ENCODE data around the gene GRM1.

GRM1 gene

DNA sequence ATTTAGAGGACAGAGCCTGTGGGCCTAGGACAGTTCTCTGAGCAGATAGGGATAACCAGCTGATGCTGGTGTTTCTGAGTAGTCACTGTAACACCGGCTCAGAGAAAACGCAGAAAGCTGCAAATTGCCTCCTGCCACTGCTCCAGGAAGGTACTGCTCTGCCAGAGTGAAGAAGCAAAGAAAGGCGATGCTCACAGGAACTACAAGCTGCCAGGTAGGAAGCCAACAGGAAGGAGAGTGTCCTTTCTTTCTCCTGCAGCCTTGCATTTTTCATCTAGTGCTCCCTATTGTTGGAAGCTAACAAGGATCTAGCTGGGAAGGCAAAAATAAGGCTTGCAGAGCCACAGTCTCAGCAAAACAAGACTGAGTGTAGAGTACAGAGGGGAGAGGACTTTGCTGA lies 444.1 kb downstream of the GRM1 start:
- H3K4me3 ChIP-seq (ENCODE audit: low read depth, low read length) = no peak overlapping the region
- TF ChIP-seq, protein P1, sequence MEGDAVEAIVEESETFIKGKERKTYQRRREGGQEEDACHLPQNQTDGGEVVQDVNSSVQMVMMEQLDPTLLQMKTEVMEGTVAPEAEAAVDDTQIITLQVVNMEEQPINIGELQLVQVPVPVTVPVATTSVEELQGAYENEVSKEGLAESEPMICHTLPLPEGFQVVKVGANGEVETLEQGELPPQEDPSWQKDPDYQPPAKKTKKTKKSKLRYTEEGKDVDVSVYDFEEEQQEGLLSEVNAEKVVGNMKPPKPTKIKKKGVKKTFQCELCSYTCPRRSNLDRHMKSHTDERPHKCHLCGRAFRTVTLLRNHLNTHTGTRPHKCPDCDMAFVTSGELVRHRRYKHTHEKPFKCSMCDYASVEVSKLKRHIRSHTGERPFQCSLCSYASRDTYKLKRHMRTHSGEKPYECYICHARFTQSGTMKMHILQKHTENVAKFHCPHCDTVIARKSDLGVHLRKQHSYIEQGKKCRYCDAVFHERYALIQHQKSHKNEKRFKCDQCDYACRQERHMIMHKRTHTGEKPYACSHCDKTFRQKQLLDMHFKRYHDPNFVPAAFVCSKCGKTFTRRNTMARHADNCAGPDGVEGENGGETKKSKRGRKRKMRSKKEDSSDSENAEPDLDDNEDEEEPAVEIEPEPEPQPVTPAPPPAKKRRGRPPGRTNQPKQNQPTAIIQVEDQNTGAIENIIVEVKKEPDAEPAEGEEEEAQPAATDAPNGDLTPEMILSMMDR (IDR thresholded peaks at IDR 0.05; ENCODE audit: low read depth, low read length) = no peak

DNA sequence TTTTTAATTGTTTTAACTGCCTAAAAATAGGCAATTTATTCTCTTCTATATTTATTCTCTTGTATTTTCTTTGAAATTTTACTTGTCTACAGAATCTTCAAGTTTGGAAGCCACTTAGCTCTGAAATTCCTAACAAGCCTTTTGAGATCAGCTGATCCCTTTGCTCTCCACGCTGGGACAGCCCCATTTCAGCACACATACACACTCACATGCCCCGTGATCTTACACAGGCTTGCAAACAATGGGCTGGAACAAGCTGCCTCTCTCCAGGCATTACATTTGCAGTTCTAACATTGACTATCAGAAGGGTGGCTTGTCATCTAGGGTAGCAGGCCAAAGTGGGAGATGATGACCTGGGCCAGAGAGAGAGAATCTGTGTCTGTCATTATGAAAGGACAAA lies 452.7 kb downstream of the GRM1 start:
- H3K4me3 ChIP-seq (ENCODE audit: low read depth, low read length) = no peak overlapping the region
- TF ChIP-seq, protein P1 (IDR thresholded peaks at IDR 0.05; ENCODE audit: low read depth, low read length) = no peak

DNA sequence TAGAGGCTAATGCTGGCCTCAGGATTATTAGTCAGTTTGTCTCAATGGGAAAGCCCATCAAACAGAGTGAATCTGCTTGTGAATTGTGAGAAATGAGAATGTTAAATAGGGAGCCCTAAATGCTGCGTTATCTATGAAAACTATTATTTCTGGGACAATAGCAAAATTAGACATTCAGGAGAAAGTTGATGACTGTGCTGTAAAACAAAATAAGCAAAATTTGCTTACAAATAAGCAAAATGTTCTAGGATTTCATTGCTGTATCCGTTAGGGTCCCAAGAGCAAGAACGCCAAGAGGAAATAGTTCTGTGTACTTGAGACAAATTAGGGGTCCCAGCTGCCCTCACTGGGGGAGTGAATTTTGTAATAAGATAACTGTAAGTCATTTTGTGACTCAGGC lies 455.5 kb downstream of the GRM1 start:
- H3K4me3 ChIP-seq (ENCODE audit: low read depth, low read length) = no peak overlapping the region
- TF ChIP-seq, protein P1 (IDR thresholded peaks at IDR 0.05; ENCODE audit: low read depth, low read length) = no peak
